ENCODE measurements around the gene PRKCD. TPM values are rescaled to one million over a fixed set of nuclear protein-coding genes. Genes with fewer than 3 reads are reported as not detected.
A peak's percentile ranks its signal among the peaks of the same experiment; 100 is the strongest.

The PRKCD gene
- total RNA-seq, 4 donors from 2014 or later: 36.3 to 73.1 (median 70.6) TPM

DNA sequence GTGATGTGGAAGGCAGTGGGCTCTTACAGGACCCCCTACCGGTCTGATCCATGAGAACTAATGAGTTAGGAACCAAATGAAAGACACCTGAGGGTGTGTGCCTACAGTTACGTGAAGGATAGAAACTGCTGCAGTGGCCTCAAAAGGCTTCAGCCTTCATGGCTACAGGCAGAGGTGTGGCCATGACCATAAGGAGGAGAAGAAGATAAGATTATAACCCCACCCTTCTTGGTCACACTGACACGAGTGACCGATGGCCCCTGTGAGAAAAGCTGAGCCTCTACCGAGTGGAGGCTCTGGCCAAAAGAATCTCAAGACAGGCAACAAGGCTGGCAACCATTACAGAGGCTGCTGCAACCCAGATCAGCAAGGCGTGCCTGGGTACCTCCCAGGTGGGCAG, 37.1 kb upstream of the PRKCD start:
- Histone ChIP-seq H3K36me3 (peaks cover 0 to 68% (median 0%) of the 10 kb centered on the region in 3 donors), H3K9me3 (no peaks in the 10 kb centered on the region), H3K27ac (no peak overlapping the region), H3K4me1 (peaks cover 0 to 3% (median 0%) of the 10 kb centered on the region in 4 donors), H3K27me3 (no peaks in the 10 kb centered on the region), H3K4me3 (no peak overlapping the region)
- no peak for DNase-seq
- TF ChIP-seq, protein P1, sequence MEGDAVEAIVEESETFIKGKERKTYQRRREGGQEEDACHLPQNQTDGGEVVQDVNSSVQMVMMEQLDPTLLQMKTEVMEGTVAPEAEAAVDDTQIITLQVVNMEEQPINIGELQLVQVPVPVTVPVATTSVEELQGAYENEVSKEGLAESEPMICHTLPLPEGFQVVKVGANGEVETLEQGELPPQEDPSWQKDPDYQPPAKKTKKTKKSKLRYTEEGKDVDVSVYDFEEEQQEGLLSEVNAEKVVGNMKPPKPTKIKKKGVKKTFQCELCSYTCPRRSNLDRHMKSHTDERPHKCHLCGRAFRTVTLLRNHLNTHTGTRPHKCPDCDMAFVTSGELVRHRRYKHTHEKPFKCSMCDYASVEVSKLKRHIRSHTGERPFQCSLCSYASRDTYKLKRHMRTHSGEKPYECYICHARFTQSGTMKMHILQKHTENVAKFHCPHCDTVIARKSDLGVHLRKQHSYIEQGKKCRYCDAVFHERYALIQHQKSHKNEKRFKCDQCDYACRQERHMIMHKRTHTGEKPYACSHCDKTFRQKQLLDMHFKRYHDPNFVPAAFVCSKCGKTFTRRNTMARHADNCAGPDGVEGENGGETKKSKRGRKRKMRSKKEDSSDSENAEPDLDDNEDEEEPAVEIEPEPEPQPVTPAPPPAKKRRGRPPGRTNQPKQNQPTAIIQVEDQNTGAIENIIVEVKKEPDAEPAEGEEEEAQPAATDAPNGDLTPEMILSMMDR (IDR thresholded peaks at IDR 0.05): no peak
- TF ChIP-seq POLR2A (IDR thresholded peaks at IDR 0.05): no peak

DNA sequence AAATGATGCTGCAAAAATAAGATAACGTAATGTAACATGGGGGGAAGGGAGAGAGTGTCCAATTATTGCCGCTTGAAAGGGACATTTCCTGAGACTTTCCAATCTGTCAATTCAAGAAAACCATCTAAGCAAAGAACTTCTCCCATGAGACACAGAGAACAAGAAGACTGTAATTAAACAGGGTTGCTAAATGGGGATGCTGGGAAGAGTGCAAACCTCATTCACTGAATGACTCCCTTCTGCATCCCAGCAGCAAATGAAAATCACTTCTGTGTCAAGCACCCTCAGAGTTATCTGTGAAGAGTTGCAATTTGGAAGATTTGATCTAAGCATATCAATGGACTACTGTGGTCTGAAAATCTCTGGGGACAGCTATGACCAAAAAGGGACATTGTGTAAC, 34.4 kb upstream of the PRKCD start:
- TF ChIP-seq, protein P1 (IDR thresholded peaks at IDR 0.05): no peak
- TF ChIP-seq POLR2A (IDR thresholded peaks at IDR 0.05): no peak
- no peak overlapping the region for H3K4me3 ChIP-seq

DNA sequence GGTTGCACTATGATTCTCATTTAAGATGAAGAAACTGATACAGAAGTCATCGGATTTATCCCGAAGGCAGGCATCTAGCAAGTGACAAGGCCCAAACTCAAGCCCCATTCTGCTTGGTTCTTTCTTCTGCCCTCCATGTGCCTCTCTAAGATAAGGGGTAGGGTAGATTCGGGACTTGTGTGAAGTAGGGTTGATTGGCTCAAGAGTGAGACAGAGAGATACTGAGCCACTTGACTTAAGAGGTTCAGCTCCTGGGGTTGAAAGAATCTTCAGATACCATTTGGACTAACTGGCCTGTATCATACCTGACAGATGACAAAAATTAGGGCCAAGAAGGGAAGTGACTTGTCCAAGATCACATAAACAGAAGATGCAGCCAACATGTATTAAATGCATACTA, 31.7 kb upstream of the PRKCD start:
- H3K27ac ChIP-seq: peak overlapping the region in 1 of 4 donors; percentile 91
- peaks cover 3 to 23% (median 5%) of the 10 kb centered on the region in 4 donors for H3K4me1 ChIP-seq
- DNase-seq: no peak
- no peak for TF ChIP-seq POLR2A (IDR thresholded peaks at IDR 0.05)
- TF ChIP-seq, protein P1 (IDR thresholded peaks at IDR 0.05): no peak
- no peaks in the 10 kb centered on the region for H3K9me3 ChIP-seq
- H3K36me3 ChIP-seq: peaks cover 0 to 16% (median 0%) of the 10 kb centered on the region in 3 donors
- H3K4me3 ChIP-seq: peak overlapping the region; percentile 63 to 87 (median 70)
- H3K27me3 ChIP-seq: no peaks in the 10 kb centered on the region

More for the DNA sequence above, 34.4 kb upstream of the PRKCD start:
- Histone ChIP-seq H3K27me3 (no peaks in the 10 kb centered on the region), H3K9me3 (no peaks in the 10 kb centered on the region), H3K36me3 (peaks cover 0 to 44% (median 0%) of the 10 kb centered on the region in 3 donors), H3K4me1 (peaks cover 3 to 22% (median 5%) of the 10 kb centered on the region in 4 donors), H3K27ac (no peak overlapping the region)
- no peak for DNase-seq

DNA sequence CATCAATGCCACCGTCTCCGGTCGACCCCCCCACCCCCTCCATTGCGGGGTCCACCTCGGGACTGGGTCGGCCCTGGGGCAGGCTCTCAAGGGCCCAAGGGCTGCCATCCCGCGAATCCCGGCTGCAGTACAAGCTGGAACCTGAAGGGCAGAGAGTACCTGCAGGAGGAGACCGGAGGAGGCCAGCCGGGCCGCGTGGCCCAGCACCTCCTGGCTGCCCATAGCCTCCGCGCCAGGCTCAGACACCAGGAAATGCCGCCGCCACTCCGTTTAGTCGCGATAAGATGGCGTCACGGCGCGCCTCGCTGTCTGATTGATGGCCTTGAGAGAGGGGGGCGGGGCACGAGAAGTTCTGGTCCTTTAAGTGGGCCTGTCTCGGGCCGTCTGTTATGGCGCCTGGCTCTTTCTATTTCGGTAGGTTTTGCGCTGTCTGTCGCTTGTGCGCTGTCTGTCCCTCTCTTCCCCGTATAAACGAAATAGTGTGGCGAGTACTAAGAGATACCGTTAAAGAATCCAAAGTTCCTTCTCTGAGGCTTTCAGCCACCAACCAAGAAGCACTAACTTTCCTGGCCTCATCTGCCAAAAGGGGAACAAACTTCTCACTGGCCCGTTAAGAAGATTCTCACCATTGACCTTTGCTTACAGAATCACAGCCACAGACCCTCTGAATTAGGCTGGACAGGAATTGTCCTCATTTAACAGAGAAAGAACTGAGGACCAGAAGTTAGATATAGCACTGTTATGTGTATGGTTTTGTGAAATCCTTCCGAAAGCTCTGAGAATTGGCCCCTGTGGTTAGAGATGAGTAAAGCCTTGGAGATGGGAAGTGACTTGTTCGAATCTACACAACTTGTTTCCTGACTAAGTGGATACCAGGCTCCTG, 30.6 kb upstream of the PRKCD start, which contains the start of gene RFT1:
Gene RFT1 (minus strand): TSS at position 257 of the 883 bp plus-strand sequence. CDS start 35 bp downstream, at position 222.
- no peaks in the 10 kb centered on the region for H3K27me3 ChIP-seq
- H3K4me3 ChIP-seq: peak within 1 kb of the TSS; percentile 63 to 87 (median 70)
- peaks cover 0 to 5% (median 0%) of the 10 kb centered on the region in 3 donors for H3K36me3 ChIP-seq
- no peaks in the 10 kb centered on the region for H3K9me3 ChIP-seq
- peak within 1 kb of the TSS; percentile 80 to 91 (median 88) for H3K27ac ChIP-seq
- TF ChIP-seq POLR2A (IDR thresholded peaks at IDR 0.05): peak; percentile 62 to 75
- TF ChIP-seq, protein P1 (IDR thresholded peaks at IDR 0.05): peak in 3 of 6 experiments; percentile 32 to 49 (median 46)
- peaks cover 3 to 27% (median 5%) of the 10 kb centered on the region in 4 donors for H3K4me1 ChIP-seq
- DNase-seq: peak; percentile 99 to 100 (median 100)

DNA sequence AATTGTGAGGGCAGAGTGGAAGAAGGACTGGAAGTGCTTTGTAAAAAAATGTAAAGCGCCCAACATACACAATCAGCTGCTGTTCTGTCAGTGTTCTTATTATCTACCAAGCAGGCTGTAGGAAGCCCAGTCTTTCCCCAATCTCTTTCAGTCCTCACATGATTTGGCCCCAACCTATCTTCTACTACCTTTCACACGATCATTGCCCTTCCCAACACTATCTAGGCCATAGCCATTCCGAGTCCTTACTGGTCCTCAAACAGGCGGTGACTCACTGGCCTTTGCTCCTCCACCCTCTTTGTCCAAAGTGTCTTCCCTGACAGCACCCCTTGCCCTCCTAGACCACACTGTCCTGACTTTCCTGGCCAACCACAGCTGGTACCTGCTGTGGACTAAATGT, 29.9 kb upstream of the PRKCD start:
- H3K27ac ChIP-seq: peak overlapping the region; percentile 80 to 91 (median 88)
- no peaks in the 10 kb centered on the region for H3K27me3 ChIP-seq
- peak in 1 of 3 donors; percentile 70 for DNase-seq
- H3K36me3 ChIP-seq: no peaks in the 10 kb centered on the region
- peaks cover 3 to 27% (median 5%) of the 10 kb centered on the region in 4 donors for H3K4me1 ChIP-seq
- no peaks in the 10 kb centered on the region for H3K9me3 ChIP-seq
- peak overlapping the region in 2 of 4 donors; percentile 75 to 87 for H3K4me3 ChIP-seq
- TF ChIP-seq, protein P1 (IDR thresholded peaks at IDR 0.05): no peak
- peak in 1 of 2 donors; percentile 17 for TF ChIP-seq POLR2A (IDR thresholded peaks at IDR 0.05)

All from Peyer's patch (tissue), 4 donors.